Liver (tissue), 3 donors: ENCODE measurements around the gene CD200R1.

Experiments used
- CTCF ChIP-seq: fragments of 150-350 bp; IDR thresholded peaks from 2 replicates; pipeline ENCODE4 v1.5.1; 2017; ENCODE audit warnings: improper control_type of control experiment, low read depth, low read length; ENCODE audit not compliant: missing input control
- EGR1 ChIP-seq, 2 donors: IDR thresholded peaks; 2 replicates each; pipeline ENCODE4 v1.6.1; 2016 to 2018; ENCODE audit warnings: antibody characterized with exemption in 2 of 2, low read depth in 2 of 2
- FOXA1 ChIP-seq: IDR thresholded peaks from 2 replicates; pipeline ENCODE4 v1.6.1; 2016; ENCODE audit warnings: antibody characterized with exemption
- GABPA ChIP-seq, 2 donors: IDR thresholded peaks in 1 of 2; conservative IDR thresholded peaks in 1 of 2; 2 replicates each; pipeline ENCODE4 v1.6.1; 2016; ENCODE audit warnings: antibody characterized with exemption in 2 of 2, mild to moderate bottlenecking in 1 of 2, moderate library complexity in 1 of 2
- JUND ChIP-seq, 2 donors: IDR thresholded peaks; 2 replicates each; pipeline ENCODE4 v1.6.1; 2016; ENCODE audit warnings: antibody characterized with exemption in 2 of 2
- RAD21 ChIP-seq, 2 donors: IDR thresholded peaks; 2 replicates each; pipeline ENCODE4 v1.6.1; 2016; ENCODE audit warnings: antibody characterized with exemption in 2 of 2, mild to moderate bottlenecking in 2 of 2
- REST ChIP-seq: IDR thresholded peaks from 2 replicates; pipeline ENCODE4 v1.6.1; 2016; ENCODE audit warnings: antibody characterized with exemption, mild to moderate bottlenecking
- SP1 ChIP-seq: IDR thresholded peaks from 2 replicates; pipeline ENCODE4 v1.6.1; 2018; ENCODE audit warnings: antibody characterized with exemption, mild to moderate bottlenecking
- TAF1 ChIP-seq: conservative IDR thresholded peaks from 2 replicates; pipeline ENCODE4 v1.6.1; 2016; ENCODE audit warnings: antibody characterized with exemption, mild to moderate bottlenecking
- ZBTB33 ChIP-seq: IDR thresholded peaks from 2 replicates; pipeline ENCODE4 v1.6.1; 2016; ENCODE audit warnings: antibody characterized with exemption
- donor health status: healthy.
- donor health status: healthy.

GRCh38 chr3:112965656-112966055 is 9.2 kb downstream of the CD200R1 start:
- TF ChIP-seq CTCF: no peak
- TF ChIP-seq REST: no peak
- no peak for TF ChIP-seq FOXA1
- TF ChIP-seq TAF1: no peak
- TF ChIP-seq RAD21 (IDR thresholded peaks at IDR 0.05): no peak
- no peak for TF ChIP-seq JUND (IDR thresholded peaks at IDR 0.05)
- TF ChIP-seq GABPA (IDR thresholded peaks at IDR 0.05 in 1 of 2, conservative IDR thresholded peaks at IDR 0.05 in 1 of 2): no peak
- no peak for TF ChIP-seq EGR1 (IDR thresholded peaks at IDR 0.05; ENCODE audit: low read depth in 2 of 2)
- no peak for TF ChIP-seq SP1
- TF ChIP-seq ZBTB33: no peak
